NCI-H510A (cell line): ENCODE results near the gene VPS13A.

ENCODE experiments used
- DNase-seq: peaks from one replicate; lab custom pipeline; 2025; lab: John Stamatoyannopoulos, UW

VPS13A gene

GRCh38 chr9:77460938-77461337 lies 283.6 kb downstream of the VPS13A start:
- no peak for DNase-seq

GRCh38 chr9:77462066-77462465 lies 284.7 kb downstream of the VPS13A start:
- DNase-seq: no peak

GRCh38 chr9:77463151-77463550 lies 285.8 kb downstream of the VPS13A start:
- DNase-seq: no peak

GRCh38 chr9:77464661-77465060 lies 287.3 kb downstream of the VPS13A start:
- DNase-seq: no peak

GRCh38 chr9:77469515-77470231 lies 292.3 kb downstream of the VPS13A start:
- DNase-seq: no peak
